Stomach (tissue), 4 donors: ENCODE data around the gene C1orf35.

Experiments
- CTCF ChIP-seq, 7 experiments: fragments of 450-650 bp in 4 of 7; fragments of 200-600 bp in 3 of 7; sonication (generic) in 3 of 7; IDR thresholded peaks; one replicate each; pipeline ENCODE4 v1.5.1; 2016 to 2019; ENCODE audit warnings: antibody characterized with exemption in 7 of 7, control low read depth in 2 of 7, mild to moderate bottlenecking in 1 of 7
- EP300 ChIP-seq: sonication (generic); formaldehyde crosslinking; IDR thresholded peaks from one replicate; pipeline ENCODE4 v1.6.1; 2017; ENCODE audit warnings: antibody characterized with exemption
- POLR2A ChIP-seq, 4 donors: fragments of 450-650 bp; IDR thresholded peaks; one replicate each; pipeline ENCODE4 v1.6.1; 2016; ENCODE audit warnings: antibody characterized with exemption in 4 of 4, control low read depth in 2 of 4, mild to moderate bottlenecking in 1 of 4, moderate library complexity in 1 of 4
- POLR2AphosphoS5 ChIP-seq, 3 donors: sonication (generic); formaldehyde crosslinking; IDR thresholded peaks; one replicate each; pipeline ENCODE4 v1.6.1; 2016; ENCODE audit warnings: antibody characterized with exemption in 3 of 3

DNA sequence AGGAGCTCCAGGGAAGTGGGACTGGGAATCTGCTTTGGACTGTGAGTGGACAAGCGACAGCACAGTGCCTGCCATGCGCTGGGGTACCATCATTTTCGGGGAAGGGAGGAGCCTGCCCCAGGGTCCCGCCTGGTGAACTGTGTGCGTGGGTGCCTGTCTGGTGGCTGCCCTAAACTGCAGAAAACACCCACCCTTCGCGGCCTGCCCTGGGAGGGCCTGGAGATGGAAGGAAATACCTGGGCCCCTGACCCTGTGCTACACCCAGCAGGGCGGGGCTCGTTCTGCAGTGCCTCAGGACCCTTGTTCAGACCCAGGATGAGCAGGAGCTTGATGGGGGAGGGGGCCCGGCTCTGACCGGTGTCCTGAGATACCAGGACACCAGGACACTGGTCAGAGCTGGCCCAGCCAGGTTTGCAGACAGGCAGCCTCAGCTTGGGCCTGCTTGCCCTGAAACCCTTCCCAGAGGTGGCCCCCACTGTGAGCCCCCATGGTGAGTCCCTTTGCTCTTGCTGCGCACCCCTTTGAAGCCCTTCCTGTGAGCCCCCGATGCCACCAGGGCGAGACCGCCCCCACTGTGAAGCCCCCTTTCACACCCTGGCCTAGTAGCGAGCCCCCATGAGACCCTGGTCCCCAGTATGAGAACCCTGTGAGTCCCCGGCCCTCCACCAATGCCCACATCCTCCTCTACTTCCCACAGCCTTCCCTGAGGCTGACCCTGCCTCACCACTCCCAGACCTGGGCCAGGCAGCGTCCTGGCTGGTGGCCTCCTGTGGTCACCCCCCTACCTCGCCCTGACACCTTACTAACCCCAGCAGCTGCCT, 49.2 kb upstream of the C1orf35 start:
- TF ChIP-seq CTCF (IDR thresholded peaks at IDR 0.05) (no peak), EP300 (no peak), POLR2A (IDR thresholded peaks at IDR 0.05) (no peak), POLR2AphosphoS5 (IDR thresholded peaks at IDR 0.05) (no peak)
